OCI-LY7 (cell line): ENCODE results near the gene FBXW11.

Source experiments
- EZH2phosphoT487 ChIP-seq: fragments of 200-600 bp; sonication (generic); IDR thresholded peaks from 2 replicates; pipeline ENCODE4 v1.6.1; 2018; ENCODE audit warnings: low read depth, borderline replicate concordance, mild to moderate bottlenecking, mixed run types, antibody characterized with exemption, low read length, moderate library complexity, mixed read lengths
- TF ChIP-seq, protein P1 (sequence below): fragments of 200-600 bp; sonication (generic); conservative IDR thresholded peaks from 2 replicates; pipeline ENCODE4 v1.5.1; 2014; ENCODE audit warnings: mild to moderate bottlenecking, antibody characterized with exemption, low read length, moderate library complexity, mixed read lengths

DNA sequence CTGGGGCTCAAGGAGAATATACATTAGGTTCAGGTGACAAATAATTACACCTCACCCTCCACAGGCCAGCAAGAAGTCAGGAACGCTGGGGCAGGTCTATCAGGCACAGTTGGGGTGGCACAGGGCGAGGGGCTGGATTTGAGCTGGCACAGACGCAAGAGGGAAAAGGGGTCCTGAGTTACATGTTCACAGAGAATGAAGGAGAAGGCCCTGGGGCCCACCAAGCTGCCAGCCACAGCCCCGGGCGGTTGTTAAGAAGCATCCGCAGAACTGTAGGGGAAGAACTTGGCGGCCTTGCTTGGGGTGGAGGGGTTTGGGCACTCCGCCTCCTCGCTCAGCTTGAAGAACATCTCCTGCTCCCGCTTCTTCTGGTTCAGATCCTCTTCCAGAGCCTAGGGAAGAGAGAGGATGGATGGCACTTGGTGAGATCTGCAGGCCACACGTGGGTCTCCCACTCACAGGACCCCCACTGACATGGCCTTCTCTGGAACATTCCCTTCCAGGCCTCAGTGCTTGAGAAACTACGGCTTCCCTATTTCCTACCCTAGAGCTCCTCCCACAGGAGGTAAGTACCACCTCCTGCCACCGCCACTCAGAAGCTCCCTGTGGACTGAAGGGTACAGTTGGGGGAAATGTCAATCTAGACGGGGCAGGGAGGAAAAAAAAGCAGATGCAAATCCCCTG lies 38.3 kb upstream of the FBXW11 start:
- TF ChIP-seq, protein P1, sequence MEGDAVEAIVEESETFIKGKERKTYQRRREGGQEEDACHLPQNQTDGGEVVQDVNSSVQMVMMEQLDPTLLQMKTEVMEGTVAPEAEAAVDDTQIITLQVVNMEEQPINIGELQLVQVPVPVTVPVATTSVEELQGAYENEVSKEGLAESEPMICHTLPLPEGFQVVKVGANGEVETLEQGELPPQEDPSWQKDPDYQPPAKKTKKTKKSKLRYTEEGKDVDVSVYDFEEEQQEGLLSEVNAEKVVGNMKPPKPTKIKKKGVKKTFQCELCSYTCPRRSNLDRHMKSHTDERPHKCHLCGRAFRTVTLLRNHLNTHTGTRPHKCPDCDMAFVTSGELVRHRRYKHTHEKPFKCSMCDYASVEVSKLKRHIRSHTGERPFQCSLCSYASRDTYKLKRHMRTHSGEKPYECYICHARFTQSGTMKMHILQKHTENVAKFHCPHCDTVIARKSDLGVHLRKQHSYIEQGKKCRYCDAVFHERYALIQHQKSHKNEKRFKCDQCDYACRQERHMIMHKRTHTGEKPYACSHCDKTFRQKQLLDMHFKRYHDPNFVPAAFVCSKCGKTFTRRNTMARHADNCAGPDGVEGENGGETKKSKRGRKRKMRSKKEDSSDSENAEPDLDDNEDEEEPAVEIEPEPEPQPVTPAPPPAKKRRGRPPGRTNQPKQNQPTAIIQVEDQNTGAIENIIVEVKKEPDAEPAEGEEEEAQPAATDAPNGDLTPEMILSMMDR, result 0 out of 2 replicates have a peak, but pooled peaks have one; percentile 16
- no peak for TF ChIP-seq EZH2phosphoT487
